ENCODE data around the gene TFDP1. TPM values are rescaled to one million over a fixed set of nuclear protein-coding genes. Genes with fewer than 3 reads are reported as not detected.

Gene TFDP1
- total RNA-seq, 2 donors from 2014 or later: 50.1 to 62.4 TPM

- no peaks in the 10 kb centered on the region for H3K9me3 ChIP-seq
- no peaks in the 10 kb centered on the region for H3K4me1 ChIP-seq (replicated peaks)
- H3K27me3 ChIP-seq (replicated peaks; ENCODE audit: insufficient read depth): no peaks in the 10 kb centered on the region
- DNase-seq (ENCODE audit: low spot score): no peak
- 78% methylated on average over 8 of the region's 8 CpGs for WGBS
- TF ChIP-seq POLR2A (IDR thresholded peaks at IDR 0.05) (no peak), POLR2AphosphoS5 (IDR thresholded peaks at IDR 0.05) (no peak), CTCF (IDR thresholded peaks at IDR 0.05) (no peak)
- H3K36me3 ChIP-seq: no peaks in the 10 kb centered on the region
- intact Hi-C loops (cut with DNase I): no loop called here
- no peak overlapping the region for H3K4me3 ChIP-seq
- no peak overlapping the region for H3K27ac ChIP-seq
Measured at GRCh38 chr13:113579686-113580085, 4.9 kb upstream of the TFDP1 start.

- Histone ChIP-seq H3K27ac (no peak overlapping the region), H3K9me3 (no peaks in the 10 kb centered on the region), H3K4me1 (replicated peaks) (no peaks in the 10 kb centered on the region), H3K27me3 (replicated peaks; ENCODE audit: insufficient read depth) (no peaks in the 10 kb centered on the region), H3K36me3 (no peaks in the 10 kb centered on the region), H3K4me3 (no peak overlapping the region)
- 62% methylated on average over 6 of the region's 6 CpGs for WGBS
- intact Hi-C loops (cut with DNase I): no loop called here
- DNase-seq (ENCODE audit: low spot score): no peak
- TF ChIP-seq POLR2AphosphoS5 (IDR thresholded peaks at IDR 0.05) (no peak), POLR2A (IDR thresholded peaks at IDR 0.05) (no peak), CTCF (IDR thresholded peaks at IDR 0.05) (no peak)
Measured at GRCh38 chr13:113581871-113582270, 2.7 kb upstream of the TFDP1 start.

- no peak for TF ChIP-seq POLR2A (IDR thresholded peaks at IDR 0.05)
- no peak for TF ChIP-seq POLR2AphosphoS5 (IDR thresholded peaks at IDR 0.05)
- no peak for TF ChIP-seq CTCF (IDR thresholded peaks at IDR 0.05)
- intact Hi-C loops (cut with DNase I): no loop called here
- H3K36me3 ChIP-seq: no peaks in the 10 kb centered on the region
- H3K27ac ChIP-seq: no peak overlapping the region
- WGBS: 88% methylated on average over 38 of the region's 38 CpGs
- no peak overlapping the region for H3K4me3 ChIP-seq
- H3K4me1 ChIP-seq (replicated peaks): no peaks in the 10 kb centered on the region
- H3K9me3 ChIP-seq: no peaks in the 10 kb centered on the region
- no peak for DNase-seq (ENCODE audit: low spot score)
- no peaks in the 10 kb centered on the region for H3K27me3 ChIP-seq (replicated peaks; ENCODE audit: insufficient read depth)
Measured at GRCh38 chr13:113582841-113583631, 1.5 kb upstream of the TFDP1 start.

GRCh38 chr13:113584870-113585671 lies 518 bp downstream of the TFDP1 start:
- Histone ChIP-seq H3K4me3 (peak overlapping the region; percentile 46 to 57), H3K36me3 (no peaks in the 10 kb centered on the region), H3K27ac (no peak overlapping the region), H3K9me3 (no peaks in the 10 kb centered on the region), H3K4me1 (replicated peaks) (no peaks in the 10 kb centered on the region), H3K27me3 (replicated peaks; ENCODE audit: insufficient read depth) (no peaks in the 10 kb centered on the region)
- under 1% methylated on average over 32 of the region's 105 CpGs for WGBS
- TF ChIP-seq CTCF (IDR thresholded peaks at IDR 0.05): no peak
- no peak for TF ChIP-seq POLR2AphosphoS5 (IDR thresholded peaks at IDR 0.05)
- no peak for DNase-seq (ENCODE audit: low spot score)
- intact Hi-C loops (cut with DNase I): no loop called here
